HepG2 (cell line): ENCODE measurements around the gene ESYT3. TPM values are rescaled to one million over a fixed set of nuclear protein-coding genes. Genes with fewer than 3 reads are reported as not detected.

Experiments used
- ATAC-seq: fragments of 200-7000 bp; cut with Tn5 transposase; 3 replicates; pipeline ENCODE4 v1.9.1; 2020; ENCODE audit warnings: mild to moderate bottlenecking, moderate library complexity
- BruUV-seq: library from RNA; stranded (reverse); fragments of 400-500 nt; replicated peaks from 2 replicates; lab custom pipeline; 2021; lab: Mats Ljungman, UMichigan
- CTCF ChIA-PET: fragments of 300-600 bp; formaldehyde crosslinking; extraction: SDS; loops from one replicate; lab custom pipeline; 2021; ENCODE audit warnings: low total read pairs, inconsistent platforms, low intra/inter-chr PET ratio; lab: Yijun Ruan, JAX
- POLR2A ChIA-PET: fragments of 350-600 bp; sonication (Branson Sonifier 250); formaldehyde crosslinking; loops from one replicate; lab custom pipeline; 2020; ENCODE audit warnings: antibody characterized with exemption, inconsistent platforms; lab: Yijun Ruan, JAX
- DNase-seq: peaks from one replicate; pipeline ENCODE4 v3.0.0-alpha.2; 2015; ENCODE audit warnings: low spot score
- FAIRE-seq: peaks from 3 replicates; lab custom pipeline; 2011; peaks lifted over from hg19 to GRCh38; lab: Jason Lieb, UNC
- H2AFZ ChIP-seq: one replicate; pipeline ENCODE4 v1.6.1; 2011; ENCODE audit warnings: low read length, inconsistent platforms
- H3K27ac ChIP-seq: fragments of 300-600 bp; 3 replicates; pipeline ENCODE4 v1.8.0; 2011; ENCODE audit warnings: mixed run types, mild to moderate bottlenecking, mixed read lengths, low read length, inconsistent platforms; ENCODE audit not compliant: insufficient read depth; ENCODE audit errors: extremely low read length
- H3K27me3 ChIP-seq, 2 experiments: fragments of 200-600 bp in 1 of 2; 2 replicates in 1 of 2; 3 replicates in 1 of 2; pipeline versions ENCODE4 v1.6.0 to v1.8.0; 2011; ENCODE audit warnings: low read length in 2 of 2, mild to moderate bottlenecking in 2 of 2, moderate library complexity in 2 of 2, inconsistent platforms in 1 of 2; ENCODE audit not compliant: insufficient read depth in 2 of 2, control insufficient read depth in 1 of 2
- H3K36me3 ChIP-seq, 2 experiments: fragments of 200-600 bp in 1 of 2; replicated peaks in 1 of 2; 2 replicates in 1 of 2; 3 replicates in 1 of 2; pipeline versions ENCODE4 v1.5.1 to v1.8.0; 2011; ENCODE audit warnings: low read length in 2 of 2, inconsistent platforms in 1 of 2; ENCODE audit not compliant: insufficient read depth in 2 of 2, control insufficient read depth in 1 of 2
- H3K4me1 ChIP-seq: 2 replicates; pipeline ENCODE4 v1.5.1; 2012; ENCODE audit warnings: low read length, inconsistent platforms; ENCODE audit not compliant: insufficient read depth
- H3K4me2 ChIP-seq: 2 replicates; pipeline ENCODE4 v1.6.0; 2011; ENCODE audit warnings: low read depth, low read length, inconsistent platforms
- H3K4me3 ChIP-seq, 3 experiments: fragments of 200-600 bp in 1 of 3; sonication (generic), shearing (Covaris generic) in 1 of 3; replicated peaks in 1 of 3; 2 replicates each; pipeline ENCODE4 v1.5.1; 2011 to 2016; ENCODE audit warnings: low read length in 3 of 3, inconsistent platforms in 2 of 3, low read depth in 2 of 3, mild to moderate bottlenecking in 2 of 3, control low read depth in 1 of 3, mixed read lengths in 1 of 3; ENCODE audit not compliant: insufficient read depth in 1 of 3
- H3K79me2 ChIP-seq: one replicate; pipeline ENCODE4 v1.6.1; 2011; ENCODE audit warnings: low read length, inconsistent platforms; ENCODE audit not compliant: insufficient read depth
- H3K9ac ChIP-seq: 2 replicates; pipeline ENCODE4 v1.6.0; 2011; ENCODE audit warnings: mild to moderate bottlenecking, low read depth, low read length, inconsistent platforms; ENCODE audit not compliant: insufficient read depth
- H3K9me3 ChIP-seq: 2 replicates; pipeline ENCODE4 v1.5.1; 2012; ENCODE audit warnings: mild to moderate bottlenecking, low read length
- H4K20me1 ChIP-seq: 2 replicates; pipeline ENCODE4 v1.6.0; 2011; ENCODE audit warnings: inconsistent platforms, mild to moderate bottlenecking, low read length, moderate library complexity; ENCODE audit not compliant: insufficient read depth
- ASH2L ChIP-seq: fragments of 300-600, 200-600 bp; sonication (generic); IDR thresholded peaks from 2 replicates; pipeline ENCODE4 v1.7.0; 2017; ENCODE audit warnings: low read depth, mild to moderate bottlenecking, moderate library complexity, mixed read lengths, low read length; ENCODE audit not compliant: insufficient read length
- GATA4 ChIP-seq: sonication (generic); IDR thresholded peaks from 2 replicates; pipeline ENCODE4 v1.6.1; 2016; ENCODE audit warnings: antibody characterized with exemption, low read depth, borderline replicate concordance
- HHEX ChIP-seq: IDR thresholded peaks from 2 replicates; pipeline ENCODE4 v1.6.1; 2016; ENCODE audit warnings: control low read depth
- MED13 ChIP-seq: sonication (generic); formaldehyde crosslinking; IDR thresholded peaks from 2 replicates; pipeline ENCODE4 v1.5.0; 2020; ENCODE audit warnings: missing genetic modification reagents
- ZNF652 ChIP-seq: IDR thresholded peaks from 2 replicates; pipeline ENCODE4 v1.6.1; 2016; ENCODE audit warnings: low read depth, borderline replicate concordance
- ZNF670 ChIP-seq: sonication (generic); formaldehyde crosslinking; IDR thresholded peaks from 2 replicates; pipeline ENCODE4 v1.8.0; 2022; ENCODE audit warnings: mild to moderate bottlenecking, missing genetic modification reagents, borderline replicate concordance
- ZNF83 ChIP-seq: sonication (generic); formaldehyde crosslinking; IDR thresholded peaks from 2 replicates; pipeline ENCODE4 v1.4.0; 2020; ENCODE audit warnings: missing genetic modification reagents, mild to moderate bottlenecking, borderline replicate concordance
- whole genome bisulfite sequencing: methylation state at CpG from one replicate; pipeline ENCODE4 v1.1.6; 2017; ENCODE audit warnings: low lambda C conversion rate; 5-methylcytosine and 5-hydroxymethylcytosine counted together
- in situ Hi-C: cut with HindIII; loops from 2 replicates; pipeline ENCODE4 v1.10.0; 2017; ENCODE audit warnings: low pct_unique_long_range_greater_than_20kb; ENCODE audit not compliant: extremely low pct_ligation_motif_present
- intact Hi-C: fragments of 100-400 bp; cut with micrococcal nuclease; formaldehyde crosslinking; loops from one replicate; pipeline ENCODE4 v1.10.0; 2022; ENCODE audit not compliant: unreplicated experiment
- polyA plus RNA-seq, 8 experiments: library from polyadenylated mRNA; depleted of rRNA in 3 of 8; stranded (reverse) in 7 of 8; unstranded in 1 of 8; fragments of >200 nt; fragmentation: Illumina TruSeq in 4 of 8; extraction: Trizol in 4 of 8; gene quantifications; 2 replicates each; pipeline versions ENCODE4 v1.2.1 to v1.2.3, GENCODE V29; 2011 to 2016; ENCODE audit warnings: low read depth in 4 of 8, missing spikeins in 1 of 8, mixed read lengths in 1 of 8; ENCODE audit not compliant: insufficient read depth in 1 of 8
- total RNA-seq, 5 experiments: library from RNA; depleted of rRNA; stranded (reverse); fragments of >200 nt; fragmentation: Illumina TruSeq; extraction: Trizol; gene quantifications; 2 replicates each; pipeline ENCODE4 v1.2.3, GENCODE V29; 2016; ENCODE audit warnings: low read depth in 1 of 5
- TF ChIP-seq, protein P1 (sequence below): sonication (generic); formaldehyde crosslinking; IDR thresholded peaks from 2 replicates; pipeline ENCODE4 v1.9.0; 2021; ENCODE audit warnings: missing genetic modification reagents, mild to moderate bottlenecking, borderline replicate concordance
- TF ChIP-seq, protein P2 (sequence below): sonication (generic); formaldehyde crosslinking; IDR thresholded peaks from 2 replicates; pipeline ENCODE4 v1.5.1; 2020; ENCODE audit warnings: mild to moderate bottlenecking, moderate library complexity, missing genetic modification reagents
- TF ChIP-seq, protein P3 (sequence below): sonication (generic); formaldehyde crosslinking; IDR thresholded peaks from 2 replicates; pipeline ENCODE4 v1.8.0; 2022; ENCODE audit warnings: missing genetic modification reagents, mild to moderate bottlenecking, borderline replicate concordance
- TF ChIP-seq, protein P4 (sequence below): sonication (generic); formaldehyde crosslinking; conservative IDR thresholded peaks from 2 replicates; pipeline ENCODE4 v1.5.0; 2020; ENCODE audit warnings: missing genetic modification reagents
- TF ChIP-seq, protein P5 (sequence below): sonication (generic); formaldehyde crosslinking; IDR thresholded peaks from 2 replicates; pipeline ENCODE4 v1.4.0; 2020; ENCODE audit warnings: mild to moderate bottlenecking, missing genetic modification reagents, borderline replicate concordance
- TF ChIP-seq, protein P6 (sequence below): sonication (generic); formaldehyde crosslinking; IDR thresholded peaks from 2 replicates; pipeline ENCODE4 v1.5.1; 2020; ENCODE audit warnings: missing genetic modification reagents, mild to moderate bottlenecking, borderline replicate concordance
- TF ChIP-seq, protein P7 (sequence below): sonication (generic); formaldehyde crosslinking; IDR thresholded peaks from 2 replicates; pipeline ENCODE4 v1.4.0; 2020; ENCODE audit warnings: mild to moderate bottlenecking, missing genetic modification reagents

The ESYT3 gene
- total and polyA plus RNA-seq, 2 of the 13 experiments (the other 11 are each of a cell fraction or from before 2014, with no cell fraction given): 1.5 to 4.1 TPM

DNA sequence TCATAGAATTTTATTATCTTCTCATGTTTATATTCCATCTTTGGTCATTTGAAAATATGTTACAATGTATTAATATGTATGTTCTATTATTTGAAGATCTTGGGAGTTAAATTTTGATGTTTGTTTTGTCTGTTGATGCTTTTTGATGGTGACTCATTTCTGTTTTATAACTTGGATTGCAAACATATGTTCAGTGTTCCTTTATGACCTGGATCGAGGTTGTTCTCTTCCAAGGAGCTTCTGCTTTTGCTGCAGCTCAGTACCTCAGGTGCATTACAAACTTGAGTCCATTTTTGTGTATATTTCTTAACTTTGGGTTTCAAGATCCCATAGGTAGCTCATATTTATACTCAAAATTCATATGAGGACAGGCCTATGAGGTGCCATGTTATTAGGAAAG is 37.1 kb downstream of the ESYT3 start:
- Histone ChIP-seq H3K27ac (no peak overlapping the region), H4K20me1 (no peaks in the 10 kb centered on the region), H3K9ac (no peak overlapping the region), H3K79me2 (no peaks in the 10 kb centered on the region), H3K4me3 (no peak overlapping the region), H3K36me3 (no peaks in the 10 kb centered on the region; a peak in 1 of 5 replicates), H3K4me2 (no peak overlapping the region), H3K4me1 (no peaks in the 10 kb centered on the region), H2AFZ (no peak overlapping the region), H3K27me3 (no peaks in the 10 kb centered on the region), H3K9me3 (no peaks in the 10 kb centered on the region)
- WGBS: 50% methylated on average over 1 of the region's 1 CpG
- POLR2A ChIA-PET: no interaction called here
- FAIRE-seq (no peak), ATAC-seq (no peak), DNase-seq (no peak)
- no TSS peak for BruUV-seq
- CTCF ChIA-PET: no interaction called here
- intact Hi-C loops: no loop called here
- in situ Hi-C loops: no loop called here
- TF ChIP-seq, protein P1, sequence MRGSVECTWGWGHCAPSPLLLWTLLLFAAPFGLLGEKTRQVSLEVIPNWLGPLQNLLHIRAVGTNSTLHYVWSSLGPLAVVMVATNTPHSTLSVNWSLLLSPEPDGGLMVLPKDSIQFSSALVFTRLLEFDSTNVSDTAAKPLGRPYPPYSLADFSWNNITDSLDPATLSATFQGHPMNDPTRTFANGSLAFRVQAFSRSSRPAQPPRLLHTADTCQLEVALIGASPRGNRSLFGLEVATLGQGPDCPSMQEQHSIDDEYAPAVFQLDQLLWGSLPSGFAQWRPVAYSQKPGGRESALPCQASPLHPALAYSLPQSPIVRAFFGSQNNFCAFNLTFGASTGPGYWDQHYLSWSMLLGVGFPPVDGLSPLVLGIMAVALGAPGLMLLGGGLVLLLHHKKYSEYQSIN (CRISPR knock-in tag): no peak
- TF ChIP-seq ZNF652 (CRISPR knock-in tag): no peak
- TF ChIP-seq, protein P2, sequence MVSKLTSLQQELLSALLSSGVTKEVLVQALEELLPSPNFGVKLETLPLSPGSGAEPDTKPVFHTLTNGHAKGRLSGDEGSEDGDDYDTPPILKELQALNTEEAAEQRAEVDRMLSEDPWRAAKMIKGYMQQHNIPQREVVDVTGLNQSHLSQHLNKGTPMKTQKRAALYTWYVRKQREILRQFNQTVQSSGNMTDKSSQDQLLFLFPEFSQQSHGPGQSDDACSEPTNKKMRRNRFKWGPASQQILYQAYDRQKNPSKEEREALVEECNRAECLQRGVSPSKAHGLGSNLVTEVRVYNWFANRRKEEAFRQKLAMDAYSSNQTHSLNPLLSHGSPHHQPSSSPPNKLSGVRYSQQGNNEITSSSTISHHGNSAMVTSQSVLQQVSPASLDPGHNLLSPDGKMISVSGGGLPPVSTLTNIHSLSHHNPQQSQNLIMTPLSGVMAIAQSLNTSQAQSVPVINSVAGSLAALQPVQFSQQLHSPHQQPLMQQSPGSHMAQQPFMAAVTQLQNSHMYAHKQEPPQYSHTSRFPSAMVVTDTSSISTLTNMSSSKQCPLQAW: no peak
- no peak for TF ChIP-seq ZNF83 (CRISPR knock-in tag)
- TF ChIP-seq, protein P3, sequence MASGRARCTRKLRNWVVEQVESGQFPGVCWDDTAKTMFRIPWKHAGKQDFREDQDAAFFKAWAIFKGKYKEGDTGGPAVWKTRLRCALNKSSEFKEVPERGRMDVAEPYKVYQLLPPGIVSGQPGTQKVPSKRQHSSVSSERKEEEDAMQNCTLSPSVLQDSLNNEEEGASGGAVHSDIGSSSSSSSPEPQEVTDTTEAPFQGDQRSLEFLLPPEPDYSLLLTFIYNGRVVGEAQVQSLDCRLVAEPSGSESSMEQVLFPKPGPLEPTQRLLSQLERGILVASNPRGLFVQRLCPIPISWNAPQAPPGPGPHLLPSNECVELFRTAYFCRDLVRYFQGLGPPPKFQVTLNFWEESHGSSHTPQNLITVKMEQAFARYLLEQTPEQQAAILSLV: no peak
- TF ChIP-seq, protein P4, sequence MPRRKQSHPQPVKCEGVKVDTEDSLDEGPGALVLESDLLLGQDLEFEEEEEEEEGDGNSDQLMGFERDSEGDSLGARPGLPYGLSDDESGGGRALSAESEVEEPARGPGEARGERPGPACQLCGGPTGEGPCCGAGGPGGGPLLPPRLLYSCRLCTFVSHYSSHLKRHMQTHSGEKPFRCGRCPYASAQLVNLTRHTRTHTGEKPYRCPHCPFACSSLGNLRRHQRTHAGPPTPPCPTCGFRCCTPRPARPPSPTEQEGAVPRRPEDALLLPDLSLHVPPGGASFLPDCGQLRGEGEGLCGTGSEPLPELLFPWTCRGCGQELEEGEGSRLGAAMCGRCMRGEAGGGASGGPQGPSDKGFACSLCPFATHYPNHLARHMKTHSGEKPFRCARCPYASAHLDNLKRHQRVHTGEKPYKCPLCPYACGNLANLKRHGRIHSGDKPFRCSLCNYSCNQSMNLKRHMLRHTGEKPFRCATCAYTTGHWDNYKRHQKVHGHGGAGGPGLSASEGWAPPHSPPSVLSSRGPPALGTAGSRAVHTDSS (CRISPR knock-in tag): no peak
- TF ChIP-seq, protein P5, sequence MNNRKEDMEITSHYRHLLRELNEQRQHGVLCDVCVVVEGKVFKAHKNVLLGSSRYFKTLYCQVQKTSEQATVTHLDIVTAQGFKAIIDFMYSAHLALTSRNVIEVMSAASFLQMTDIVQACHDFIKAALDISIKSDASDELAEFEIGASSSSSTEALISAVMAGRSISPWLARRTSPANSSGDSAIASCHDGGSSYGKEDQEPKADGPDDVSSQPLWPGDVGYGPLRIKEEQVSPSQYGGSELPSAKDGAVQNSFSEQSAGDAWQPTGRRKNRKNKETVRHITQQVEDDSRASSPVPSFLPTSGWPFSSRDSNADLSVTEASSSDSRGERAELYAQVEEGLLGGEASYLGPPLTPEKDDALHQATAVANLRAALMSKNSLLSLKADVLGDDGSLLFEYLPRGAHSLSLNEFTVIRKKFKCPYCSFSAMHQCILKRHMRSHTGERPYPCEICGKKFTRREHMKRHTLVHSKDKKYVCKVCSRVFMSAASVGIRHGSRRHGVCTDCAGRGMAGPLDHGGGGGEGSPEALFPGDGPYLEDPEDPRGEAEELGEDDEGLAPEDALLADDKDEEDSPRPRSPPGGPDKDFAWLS: no peak
- no peak for TF ChIP-seq GATA4
- TF ChIP-seq, protein P6, sequence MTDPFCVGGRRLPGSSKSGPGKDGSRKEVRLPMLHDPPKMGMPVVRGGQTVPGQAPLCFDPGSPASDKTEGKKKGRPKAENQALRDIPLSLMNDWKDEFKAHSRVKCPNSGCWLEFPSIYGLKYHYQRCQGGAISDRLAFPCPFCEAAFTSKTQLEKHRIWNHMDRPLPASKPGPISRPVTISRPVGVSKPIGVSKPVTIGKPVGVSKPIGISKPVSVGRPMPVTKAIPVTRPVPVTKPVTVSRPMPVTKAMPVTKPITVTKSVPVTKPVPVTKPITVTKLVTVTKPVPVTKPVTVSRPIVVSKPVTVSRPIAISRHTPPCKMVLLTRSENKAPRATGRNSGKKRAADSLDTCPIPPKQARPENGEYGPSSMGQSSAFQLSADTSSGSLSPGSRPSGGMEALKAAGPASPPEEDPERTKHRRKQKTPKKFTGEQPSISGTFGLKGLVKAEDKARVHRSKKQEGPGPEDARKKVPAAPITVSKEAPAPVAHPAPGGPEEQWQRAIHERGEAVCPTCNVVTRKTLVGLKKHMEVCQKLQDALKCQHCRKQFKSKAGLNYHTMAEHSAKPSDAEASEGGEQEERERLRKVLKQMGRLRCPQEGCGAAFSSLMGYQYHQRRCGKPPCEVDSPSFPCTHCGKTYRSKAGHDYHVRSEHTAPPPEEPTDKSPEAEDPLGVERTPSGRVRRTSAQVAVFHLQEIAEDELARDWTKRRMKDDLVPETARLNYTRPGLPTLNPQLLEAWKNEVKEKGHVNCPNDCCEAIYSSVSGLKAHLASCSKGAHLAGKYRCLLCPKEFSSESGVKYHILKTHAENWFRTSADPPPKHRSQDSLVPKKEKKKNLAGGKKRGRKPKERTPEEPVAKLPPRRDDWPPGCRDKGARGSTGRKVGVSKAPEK (CRISPR knock-in tag): no peak
- TF ChIP-seq MED13 (CRISPR knock-in tag): no peak
- TF ChIP-seq ZNF670: no peak
- no peak for TF ChIP-seq ASH2L
- TF ChIP-seq HHEX (CRISPR knock-in tag): no peak
- TF ChIP-seq, protein P7, sequence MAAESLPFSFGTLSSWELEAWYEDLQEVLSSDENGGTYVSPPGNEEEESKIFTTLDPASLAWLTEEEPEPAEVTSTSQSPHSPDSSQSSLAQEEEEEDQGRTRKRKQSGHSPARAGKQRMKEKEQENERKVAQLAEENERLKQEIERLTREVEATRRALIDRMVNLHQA (CRISPR knock-in tag): no peak
